ENCODE measurements around the gene UFSP2.

Gene UFSP2

GRCh38 chr4:185379326-185380295 is 46.2 kb downstream of the UFSP2 start:
- no peak overlapping the region for H3K4me3 ChIP-seq (ENCODE audit: low read length)
- peak; percentile 47 for DNase-seq (ENCODE audit: low read depth)
- no peak for TF ChIP-seq CTCF (IDR thresholded peaks at IDR 0.05; ENCODE audit: insufficient read depth, low read depth, low read length, missing control alignments)

- DNase-seq (ENCODE audit: low read depth): no peak
- no peak for TF ChIP-seq CTCF (IDR thresholded peaks at IDR 0.05; ENCODE audit: insufficient read depth, low read depth, low read length, missing control alignments)
- H3K4me3 ChIP-seq (ENCODE audit: low read length): no peak overlapping the region
These were observed 47.5 kb downstream of the UFSP2 start for GRCh38 chr4:185378264-185378663.

- no peak for DNase-seq (ENCODE audit: low read depth)
- no peak overlapping the region for H3K4me3 ChIP-seq (ENCODE audit: low read length)
- no peak for TF ChIP-seq CTCF (IDR thresholded peaks at IDR 0.05; ENCODE audit: insufficient read depth, low read depth, low read length, missing control alignments)
These were observed 51.2 kb downstream of the UFSP2 start for GRCh38 chr4:185374573-185374972.

- H3K4me3 ChIP-seq (ENCODE audit: low read length): no peak overlapping the region
- DNase-seq (ENCODE audit: low read depth): no peak
- no peak for TF ChIP-seq CTCF (IDR thresholded peaks at IDR 0.05; ENCODE audit: insufficient read depth, low read depth, low read length, missing control alignments)
These were observed 51.7 kb downstream of the UFSP2 start for GRCh38 chr4:185374027-185374426.

GRCh38 chr4:185371702-185372101 is 54.1 kb downstream of the UFSP2 start:
- DNase-seq (ENCODE audit: low read depth): no peak
- TF ChIP-seq CTCF (IDR thresholded peaks at IDR 0.05; ENCODE audit: insufficient read depth, low read depth, low read length, missing control alignments): no peak
- H3K4me3 ChIP-seq (ENCODE audit: low read length): no peak overlapping the region

GRCh38 chr4:185370268-185370949 is 55.4 kb downstream of the UFSP2 start:
- DNase-seq (ENCODE audit: low read depth): no peak
- no peak overlapping the region for H3K4me3 ChIP-seq (ENCODE audit: low read length)
- no peak for TF ChIP-seq CTCF (IDR thresholded peaks at IDR 0.05; ENCODE audit: insufficient read depth, low read depth, low read length, missing control alignments)
